ENCODE results near the gene TRIP13.

GRCh38 chr5:882253-883183 is 10.2 kb upstream of the TRIP13 start:
- TF ChIP-seq CTCF (IDR thresholded peaks at IDR 0.05; ENCODE audit: poor library complexity, severe bottlenecking) (no peak), TAF1 (IDR thresholded peaks at IDR 0.05; ENCODE audit: low read depth) (no peak), MXI1 (conservative IDR thresholded peaks at IDR 0.05; ENCODE audit: poor library complexity, severe bottlenecking) (no peak), SMC3 (conservative IDR thresholded peaks at IDR 0.05; ENCODE audit: poor library complexity) (no peak)
